Karpas-422 (cell line): ENCODE results near the gene GJE1. TPM values are rescaled to one million over a fixed set of nuclear protein-coding genes. Genes with fewer than 3 reads are reported as not detected.
A peak's percentile ranks its signal among the peaks of the same experiment; 100 is the strongest.
"Not testable (repeated sequence)": the region's sequence is repeated elsewhere in the genome, so short reads cannot be mapped to it uniquely, and the experiment has no call there.

Experiments
- DNase-seq: peaks from one replicate; pipeline ENCODE4 v3.0.0-alpha.2; 2015
- H2AFZ ChIP-seq: fragments of 200-600 bp; sonication (generic); 2 replicates; pipeline ENCODE4 v1.6.1; 2014; ENCODE audit warnings: antibody characterized with exemption, low read length, mixed read lengths
- H3K27ac ChIP-seq: fragments of 200-600 bp; sonication (generic); 2 replicates; pipeline ENCODE4 v1.5.1; 2014; ENCODE audit warnings: mild to moderate bottlenecking, low read length, moderate library complexity
- H3K27me3 ChIP-seq: fragments of 200-600 bp; sonication (generic); 2 replicates; pipeline ENCODE4 v1.6.1; 2014; ENCODE audit warnings: low read length, mixed read lengths
- H3K36me3 ChIP-seq: fragments of 200-600 bp; sonication (generic); 2 replicates; pipeline ENCODE4 v1.6.1; 2014; ENCODE audit warnings: low read length, mixed read lengths; ENCODE audit not compliant: insufficient read depth
- H3K4me1 ChIP-seq: fragments of 200-600 bp; sonication (generic); 2 replicates; pipeline ENCODE4 v1.6.1; 2014; ENCODE audit warnings: mild to moderate bottlenecking, low read length, mixed read lengths
- H3K4me2 ChIP-seq: fragments of 200-600 bp; sonication (generic); 2 replicates; pipeline ENCODE4 v1.6.1; 2014; ENCODE audit warnings: low read length, low read depth, mild to moderate bottlenecking; ENCODE audit not compliant: poor library complexity, severe bottlenecking
- H3K4me3 ChIP-seq: fragments of 200-600 bp; sonication (generic); 2 replicates; pipeline ENCODE4 v1.5.1; 2014; ENCODE audit warnings: mild to moderate bottlenecking, antibody characterized with exemption, low read length, mixed read lengths
- H3K79me2 ChIP-seq: fragments of 200-600 bp; sonication (generic); 2 replicates; pipeline ENCODE4 v1.6.1; 2014; ENCODE audit warnings: mild to moderate bottlenecking, low read length, mixed read lengths
- H3K9ac ChIP-seq: fragments of 200-600 bp; sonication (generic); 2 replicates; pipeline ENCODE4 v1.6.0; 2014; ENCODE audit warnings: low read length
- H3K9me2 ChIP-seq: fragments of 200-600 bp; sonication (generic), shearing (Covaris generic); replicated peaks from 2 replicates; pipeline ENCODE4 v1.6.0; 2014; ENCODE audit warnings: mild to moderate bottlenecking, low read length, moderate library complexity; ENCODE audit not compliant: insufficient read depth
- H3K9me3 ChIP-seq: fragments of 300-700, 200-600 bp; sonication (generic); 2 replicates; pipeline ENCODE4 v1.6.1; 2014; ENCODE audit warnings: low read length, mixed read lengths
- H4K20me1 ChIP-seq: fragments of 200-600 bp; sonication (generic); 2 replicates; pipeline ENCODE4 v1.6.1; 2014; ENCODE audit warnings: mild to moderate bottlenecking, antibody characterized with exemption, low read length, low read depth; ENCODE audit not compliant: insufficient read depth
- total RNA-seq: library from RNA; depleted of rRNA; stranded (reverse); fragments of >200 nt; shearing (Covaris generic); gene quantifications from 2 replicates; pipeline ENCODE4 v1.2.3, GENCODE V29; 2014; ENCODE audit warnings: low replicate concordance

The GJE1 gene
- total RNA-seq, 1 experiment from 2014 or later: not detected

DNA sequence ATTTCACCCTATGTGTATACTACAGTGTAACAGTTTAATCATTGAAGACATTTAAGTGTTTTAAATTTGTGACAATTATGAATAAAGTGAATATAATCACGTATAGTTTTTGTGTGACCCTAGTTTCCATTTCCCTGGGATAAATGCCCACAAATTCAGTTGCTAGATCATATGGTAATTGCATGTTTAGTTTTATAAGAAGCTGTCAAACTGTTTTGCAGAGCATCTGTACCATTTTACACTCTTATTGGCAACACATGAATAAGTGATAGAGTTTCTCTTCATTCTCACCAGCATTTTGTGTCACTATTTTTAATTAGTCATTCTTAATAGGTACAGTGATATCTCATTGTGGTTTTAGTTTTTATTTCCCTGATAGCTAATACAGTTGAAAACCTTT, 21.6 kb downstream of the GJE1 start:
- Histone ChIP-seq H3K27me3 (no peaks in the 10 kb centered on the region), H3K79me2 (peaks cover 98% of the 10 kb centered on the region)

DNA sequence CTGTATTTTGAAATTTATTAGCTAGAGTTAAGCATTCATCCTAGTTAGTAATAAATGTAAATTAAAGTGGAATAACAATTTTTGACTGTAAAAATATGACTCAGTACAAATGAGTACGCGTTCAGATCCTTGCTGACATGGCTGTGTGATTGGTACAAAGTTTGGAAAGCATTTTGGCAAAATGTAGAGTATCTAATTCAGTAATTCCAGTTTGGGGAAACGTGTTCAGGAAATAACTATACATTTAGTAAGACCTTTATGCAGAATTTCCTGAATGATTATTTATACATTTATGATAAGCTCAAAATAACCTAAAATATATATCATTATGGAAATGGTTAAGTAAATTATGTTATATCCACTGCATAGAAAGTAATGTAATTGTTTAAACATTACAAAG, 22.4 kb downstream of the GJE1 start:
- Histone ChIP-seq H3K4me3 (0 out of 2 replicates have a peak overlapping the region, but pooled peaks have one; percentile 44), H3K4me2 (peak overlapping the region; percentile 60), H2AFZ (no peak overlapping the region), H3K4me1 (peaks cover 38% of the 10 kb centered on the region), H3K79me2 (peaks cover 97% of the 10 kb centered on the region), H3K9me3 (no peaks in the 10 kb centered on the region), H3K9ac (0 out of 2 replicates have a peak overlapping the region, but pooled peaks have one; percentile 13), H3K9me2 (no peaks in the 10 kb centered on the region), H4K20me1 (peaks cover 3% of the 10 kb centered on the region; the same call in 1 of the 2 replicates), H3K36me3 (peaks cover 7% of the 10 kb centered on the region), H3K27ac (peak overlapping the region; percentile 82), H3K27me3 (no peaks in the 10 kb centered on the region)
- DNase-seq: no peak

More for the DNA sequence above, 21.6 kb downstream of the GJE1 start:
- Histone ChIP-seq H2AFZ (no peak overlapping the region), H3K9ac (no peak overlapping the region), H3K27ac (peak overlapping the region; percentile 82), H3K4me3 (no peak overlapping the region), H3K36me3 (peaks cover 13% of the 10 kb centered on the region), H3K9me3 (no peaks in the 10 kb centered on the region), H3K9me2 (no peaks in the 10 kb centered on the region), H3K4me2 (peak overlapping the region; percentile 60), H4K20me1 (peaks cover 3% of the 10 kb centered on the region; the same call in 1 of the 2 replicates), H3K4me1 (peaks cover 43% of the 10 kb centered on the region)
- no peak for DNase-seq

DNA sequence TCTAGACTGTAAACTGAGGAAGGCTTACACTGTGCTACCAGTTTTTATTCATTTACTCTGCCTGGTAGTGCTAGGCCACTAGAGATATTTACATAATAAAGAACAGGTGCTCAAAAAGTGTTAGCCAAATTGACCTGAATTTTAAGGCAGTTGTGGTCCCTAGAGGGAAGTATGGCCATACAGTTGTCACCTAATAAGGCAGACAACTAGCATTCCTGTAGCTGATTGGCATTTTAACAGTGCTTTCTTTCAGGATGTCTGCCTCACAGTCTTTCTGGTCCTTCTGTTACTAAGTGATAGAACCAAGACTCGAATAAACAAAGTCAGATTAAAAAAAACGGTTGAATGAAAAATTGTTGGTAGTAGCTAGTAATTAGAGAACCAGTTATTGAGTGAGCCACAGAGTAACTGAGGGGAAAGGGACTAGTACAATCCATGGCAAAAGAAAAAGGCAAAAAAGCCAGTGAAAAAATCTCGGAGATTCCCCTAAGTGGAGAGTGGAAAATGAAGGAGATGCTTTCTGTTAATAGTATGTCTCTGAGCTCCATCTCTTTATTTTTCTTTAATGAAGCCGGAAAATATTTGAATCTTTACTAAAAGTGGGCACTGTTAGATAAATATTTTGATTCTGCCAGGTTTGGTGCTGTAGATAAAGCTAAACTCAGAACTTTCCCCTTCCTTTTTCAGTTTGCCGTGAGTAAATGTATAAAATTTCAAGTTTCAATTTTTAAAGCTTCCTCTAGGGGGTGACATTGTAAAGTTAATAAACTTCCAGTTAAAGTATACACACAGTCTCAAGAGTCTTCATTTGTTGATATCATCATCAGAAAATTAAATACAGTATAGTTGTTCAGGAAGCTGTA, 23.4 kb downstream of the GJE1 start:
- Histone ChIP-seq H3K27me3 (no peaks in the 10 kb centered on the region), H3K4me3 (peak overlapping the region; percentile 44), H4K20me1 (peaks cover 3% of the 10 kb centered on the region; the same call in 1 of the 2 replicates), H3K79me2 (peaks cover 97% of the 10 kb centered on the region), H3K9ac (peak overlapping the region; percentile 23), H3K27ac (peak overlapping the region; percentile 82), H2AFZ (no peak overlapping the region), H3K36me3 (0 out of 2 replicates have a peak, but pooled peaks cover 3% of the 10 kb centered on the region), H3K4me1 (peaks cover 38% of the 10 kb centered on the region), H3K9me3 (no peaks in the 10 kb centered on the region), H3K9me2 (no peaks in the 10 kb centered on the region), H3K4me2 (peak overlapping the region; percentile 60)
- peak; percentile 77 for DNase-seq

DNA sequence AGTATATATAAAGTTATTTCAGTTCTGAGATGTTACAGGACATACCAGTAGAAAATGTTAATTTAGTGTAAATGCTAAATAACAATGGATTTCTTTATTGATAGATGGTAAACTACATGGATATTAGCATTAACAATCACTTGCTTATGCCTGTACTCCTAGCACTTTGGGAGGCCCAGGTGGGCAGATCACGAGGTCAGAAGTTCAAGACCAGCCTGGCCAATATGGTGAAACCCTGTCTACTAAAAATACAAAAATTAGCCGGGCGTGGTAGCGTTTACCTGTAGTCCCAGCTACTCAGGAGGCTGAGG, 24.0 kb downstream of the GJE1 start:
- not testable (repeated sequence) for H4K20me1 ChIP-seq, H3K27ac ChIP-seq

DNA sequence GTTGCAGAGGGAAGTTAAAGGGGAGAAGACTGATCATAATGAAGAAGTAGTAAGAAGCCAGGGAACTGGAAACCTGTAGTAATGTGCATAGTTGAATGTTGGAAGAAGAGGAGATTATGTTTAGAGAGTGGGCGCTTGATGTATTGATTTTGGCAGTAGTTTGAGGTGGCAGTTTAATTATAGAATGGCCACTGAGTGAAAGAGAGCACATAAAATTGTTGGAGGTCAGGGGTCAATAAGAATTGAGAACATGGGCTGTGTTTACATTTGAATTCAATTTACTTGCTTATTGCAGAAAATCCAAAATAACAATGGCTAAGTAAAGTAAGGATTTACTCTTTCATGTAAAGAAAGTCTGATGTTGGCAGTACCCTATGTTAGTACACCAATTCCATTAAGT, 30.1 kb downstream of the GJE1 start:
- H3K4me2 ChIP-seq: no peak overlapping the region
- H3K79me2 ChIP-seq: peaks cover 97% of the 10 kb centered on the region
- no peaks in the 10 kb centered on the region for H3K9me3 ChIP-seq
- H3K9me2 ChIP-seq: no peaks in the 10 kb centered on the region
- no peaks in the 10 kb centered on the region for H3K4me1 ChIP-seq
- no peak overlapping the region for H2AFZ ChIP-seq
- peaks cover 16% of the 10 kb centered on the region for H4K20me1 ChIP-seq
- H3K36me3 ChIP-seq: peaks cover 16% of the 10 kb centered on the region; the same call in 1 of the 2 replicates
- no peak overlapping the region for H3K27ac ChIP-seq
- no peak overlapping the region for H3K9ac ChIP-seq
- H3K4me3 ChIP-seq: no peak overlapping the region
- H3K27me3 ChIP-seq: no peaks in the 10 kb centered on the region
- DNase-seq: no peak

More for the DNA sequence above, 24.0 kb downstream of the GJE1 start:
- H3K36me3 ChIP-seq, H3K27me3 ChIP-seq, DNase-seq, H3K9me3 ChIP-seq, H3K9me2 ChIP-seq, H3K9ac ChIP-seq, H2AFZ ChIP-seq, H3K4me2 ChIP-seq, H3K4me3 ChIP-seq: not testable (repeated sequence)
- H3K79me2 ChIP-seq: peaks cover 97% of the 10 kb centered on the region
- H3K4me1 ChIP-seq: peaks cover 38% of the 10 kb centered on the region

DNA sequence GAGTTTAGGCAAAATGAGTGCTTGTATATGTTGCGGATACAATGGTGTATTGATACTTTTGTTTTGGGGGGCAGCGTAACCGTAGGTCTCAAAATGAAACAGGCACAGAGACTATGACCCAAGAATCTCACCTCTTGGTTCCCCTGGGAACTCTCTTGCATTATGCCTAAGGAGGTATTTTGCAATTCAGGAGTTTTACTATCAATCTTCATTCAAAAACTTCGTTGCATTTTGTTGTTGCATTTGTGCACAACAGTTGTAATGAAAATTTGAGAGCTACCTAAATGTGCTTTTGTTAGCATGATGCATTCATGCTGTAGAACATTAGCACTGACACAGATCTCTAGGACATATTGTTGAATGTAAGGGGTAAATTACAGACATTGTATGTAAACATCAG, 32.5 kb downstream of the GJE1 start:
- H3K4me2 ChIP-seq: no peak overlapping the region
- no peaks in the 10 kb centered on the region for H3K9me3 ChIP-seq
- peaks cover 36% of the 10 kb centered on the region; the same call in 1 of the 2 replicates for H3K36me3 ChIP-seq
- H3K79me2 ChIP-seq: peaks cover 86% of the 10 kb centered on the region
- H3K9ac ChIP-seq: no peak overlapping the region
- no peaks in the 10 kb centered on the region for H3K27me3 ChIP-seq
- no peaks in the 10 kb centered on the region for H3K4me1 ChIP-seq
- no peaks in the 10 kb centered on the region for H3K9me2 ChIP-seq
- H2AFZ ChIP-seq: no peak overlapping the region
- H4K20me1 ChIP-seq: peaks cover 16% of the 10 kb centered on the region
- H3K4me3 ChIP-seq: no peak overlapping the region
- no peak for DNase-seq
- H3K27ac ChIP-seq: no peak overlapping the region

DNA sequence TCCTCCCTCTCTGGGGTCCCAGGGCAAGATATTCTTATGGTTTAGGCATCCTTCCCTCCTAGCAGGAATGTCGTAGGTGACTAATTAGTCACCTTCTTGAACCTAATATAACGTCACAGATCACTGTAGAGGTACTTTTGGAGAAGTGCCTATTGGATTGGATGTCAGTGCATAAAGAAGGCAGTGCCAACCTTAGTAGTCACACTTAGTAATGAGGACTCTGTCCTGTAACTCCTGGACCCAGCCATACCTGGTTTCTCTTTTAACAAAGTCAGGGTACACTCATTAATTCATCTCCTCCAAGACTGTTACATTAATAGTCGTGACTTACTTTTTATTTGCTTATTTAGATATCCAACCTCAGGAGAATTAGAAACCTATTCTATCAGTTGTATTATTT, 34.3 kb downstream of the GJE1 start:
- Histone ChIP-seq H3K4me1 (no peaks in the 10 kb centered on the region), H3K4me2 (no peak overlapping the region), H3K27ac (no peak overlapping the region), H3K9me3 (no peaks in the 10 kb centered on the region), H3K27me3 (no peaks in the 10 kb centered on the region), H3K9me2 (no peaks in the 10 kb centered on the region), H3K36me3 (peaks cover 48% of the 10 kb centered on the region), H3K4me3 (no peak overlapping the region), H4K20me1 (peaks cover 16% of the 10 kb centered on the region), H2AFZ (no peak overlapping the region), H3K9ac (no peak overlapping the region), H3K79me2 (peaks cover 74% of the 10 kb centered on the region)
- DNase-seq: no peak

DNA sequence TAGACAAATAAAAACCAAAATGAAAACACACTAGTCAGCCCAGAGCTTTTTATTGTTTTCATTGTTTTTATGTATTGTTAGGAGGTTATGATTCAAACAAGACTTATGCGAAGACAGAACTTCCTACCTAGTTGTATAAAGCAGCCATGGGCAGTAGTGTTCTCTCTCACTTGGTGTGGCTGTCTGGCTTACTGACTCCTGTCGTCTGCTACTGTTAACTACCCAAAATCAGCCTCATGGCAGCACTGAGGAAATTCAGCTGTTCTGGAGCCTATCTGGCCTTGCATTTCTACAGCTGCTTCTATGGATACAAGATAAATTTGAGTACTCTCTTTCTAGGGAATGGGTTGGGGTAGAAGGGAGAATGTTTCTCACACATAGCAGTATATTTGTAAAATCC, 34.8 kb downstream of the GJE1 start:
- Histone ChIP-seq H3K27me3 (no peaks in the 10 kb centered on the region), H3K79me2 (peaks cover 70% of the 10 kb centered on the region), H3K4me1 (no peaks in the 10 kb centered on the region), H3K4me2 (no peak overlapping the region), H3K27ac (no peak overlapping the region), H3K4me3 (no peak overlapping the region), H3K9ac (no peak overlapping the region), H2AFZ (no peak overlapping the region), H4K20me1 (peaks cover 16% of the 10 kb centered on the region), H3K9me3 (no peaks in the 10 kb centered on the region), H3K9me2 (no peaks in the 10 kb centered on the region), H3K36me3 (peaks cover 52% of the 10 kb centered on the region)
- no peak for DNase-seq
